Brain microvascular endothelial cell (primary cell): ENCODE data around the gene FBXL19.

Experiments
- DNase-seq: peaks from one replicate; pipeline ENCODE4 v3.0.0-alpha.2; 2020
- H3K27ac ChIP-seq: fragments of 250-450 bp; sonication (Bioruptor Pico); 2 replicates; pipeline ENCODE4 v1.5.1; 2020; ENCODE audit warnings: mild to moderate bottlenecking, moderate library complexity
- H3K27me3 ChIP-seq: fragments of 250-450 bp; sonication (Bioruptor Pico); replicated peaks from 2 replicates; pipeline ENCODE4 v1.5.1; 2020; ENCODE audit warnings: mild to moderate bottlenecking
- H3K36me3 ChIP-seq: fragments of 250-450 bp; sonication (Bioruptor Pico); replicated peaks from 2 replicates; pipeline ENCODE4 v1.5.1; 2020; ENCODE audit warnings: mild to moderate bottlenecking
- H3K4me3 ChIP-seq: 2 replicates; pipeline ENCODE4 v1.5.1; 2011; ENCODE audit warnings: low read depth, mild to moderate bottlenecking, control low read depth, low read length, moderate library complexity
- CTCF ChIP-seq: IDR thresholded peaks from 2 replicates; pipeline ENCODE4 v1.5.1; 2011; ENCODE audit warnings: low read depth, mild to moderate bottlenecking, moderate library complexity, low read length, control low read depth, inconsistent platforms; ENCODE audit errors: missing control alignments
- in situ Hi-C: cut with HindIII; loops from 2 replicates; pipeline ENCODE4 v1.10.0; 2017; ENCODE audit warnings: low sequenced_read_pairs, low pct_ligation_motif_present

The FBXL19 gene

GRCh38 chr16:30923554-30924075 lies at the start of gene FBXL19:
TSS of gene FBXL19 (plus strand) at chr16:30923572. CDS start at chr16:30925755, 2,183 bp downstream.
- Histone ChIP-seq H3K27ac (peak within 1 kb of the TSS; percentile 97), H3K4me3 (peak within 1 kb of the TSS; percentile 95), H3K27me3 (no peaks in the 10 kb centered on the region), H3K36me3 (peaks cover 5% of the 10 kb centered on the region)
- no peak for TF ChIP-seq CTCF
- in situ Hi-C loops = no loop called here
- DNase-seq = no peak

- TF ChIP-seq CTCF = no peak
- in situ Hi-C loops = no loop called here
- H3K27me3 ChIP-seq = no peaks in the 10 kb centered on the region
- peak overlapping the region; percentile 91 for H3K4me3 ChIP-seq
- no peak for DNase-seq
- H3K27ac ChIP-seq = peak overlapping the region; percentile 81
- H3K36me3 ChIP-seq = no peaks in the 10 kb centered on the region
Measured at GRCh38 chr16:30874244-30874820, 49.0 kb upstream of the FBXL19 start.

GRCh38 chr16:30874821-30875717 lies 48.3 kb upstream of the FBXL19 start:
- H3K27me3 ChIP-seq = no peaks in the 10 kb centered on the region

GRCh38 chr16:30875871-30876801 lies 47.2 kb upstream of the FBXL19 start:
- Histone ChIP-seq H3K27me3 (no peaks in the 10 kb centered on the region), H3K27ac (peak overlapping the region; percentile 81), H3K36me3 (no peaks in the 10 kb centered on the region), H3K4me3 (peak overlapping the region; percentile 91)
- in situ Hi-C loops = loop anchor here (25.0 kb wide), 1 partner anchor 89 kb away; the partner anchor contains the start of gene ZNF629
- no peak for TF ChIP-seq CTCF
- DNase-seq = no peak

More at GRCh38 chr16:30874821-30875717, 48.3 kb upstream of the FBXL19 start:
- in situ Hi-C loops = loop anchor here (25.0 kb wide), 1 partner anchor 88 kb away; the partner anchor contains the start of gene ZNF629
- peak overlapping the region; percentile 81 for H3K27ac ChIP-seq
- peak overlapping the region; percentile 91 for H3K4me3 ChIP-seq
- no peak for TF ChIP-seq CTCF
- peak; percentile 80 for DNase-seq
- no peaks in the 10 kb centered on the region for H3K36me3 ChIP-seq

GRCh38 chr16:30876867-30877266 lies 46.5 kb upstream of the FBXL19 start:
- Histone ChIP-seq H3K27ac (no peak overlapping the region), H3K4me3 (no peak overlapping the region), H3K27me3 (no peaks in the 10 kb centered on the region), H3K36me3 (no peaks in the 10 kb centered on the region)
- no peak for DNase-seq
- TF ChIP-seq CTCF = peak; percentile 6
- in situ Hi-C loops = loop anchor here (25.0 kb wide), 1 partner anchor 90 kb away; the partner anchor contains the start of gene ZNF629
